Activated CD8-positive, alpha-beta memory T cell treated with anti-CD3 and anti-CD28 coated beads, Interleukin-2, amount 10 ng/mL, durations not matched to agents 7 days and 5 days (primary cell): ENCODE results near the gene ABCC12. TPM values are rescaled to one million over a fixed set of nuclear protein-coding genes. Genes with fewer than 3 reads are reported as not detected.
A peak's percentile ranks its signal among the peaks of the same experiment; 100 is the strongest.

ENCODE experiments used
- ATAC-seq: fragments of 150-1000 bp; cut with Tn5 transposase; one replicate; pipeline ENCODE4 v1.10.0; 2021; ENCODE audit warnings: moderate library complexity
- CTCF ChIA-PET: fragments of 350-600 bp; sonication (Branson Sonifier 250); formaldehyde crosslinking; loops from one replicate; lab custom pipeline; 2021; ENCODE audit warnings: antibody characterized with exemption; lab: Charles Lee
- DNase-seq: peaks from one replicate; pipeline ENCODE4 v3.0.0-alpha.2; 2020
- H3K27ac Mint-ChIP-seq: one replicate; pipeline ENCODE4 v1.8.0; 2021; ENCODE audit warnings: mild to moderate bottlenecking, mixed read lengths
- H3K27me3 Mint-ChIP-seq: one replicate; pipeline ENCODE4 v1.8.0; 2021; ENCODE audit warnings: mixed read lengths
- H3K36me3 Mint-ChIP-seq: one replicate; pipeline ENCODE4 v1.8.0; 2021; ENCODE audit warnings: mild to moderate bottlenecking, mixed read lengths
- H3K4me1 Mint-ChIP-seq: one replicate; pipeline ENCODE4 v1.8.0; 2021; ENCODE audit warnings: mixed read lengths
- H3K4me3 Mint-ChIP-seq: one replicate; pipeline ENCODE4 v1.8.0; 2021; ENCODE audit warnings: mild to moderate bottlenecking, moderate library complexity, mixed read lengths
- H3K9me3 Mint-ChIP-seq: one replicate; pipeline ENCODE4 v1.8.0; 2022; ENCODE audit warnings: low read depth, mixed read lengths
- total RNA-seq, 2 experiments: library from RNA; stranded (reverse); gene quantifications; one replicate each; pipeline ENCODE4 v1.2.3, GENCODE V29; 2021

The ABCC12 gene
- total RNA-seq, 2 experiments from 2014 or later: not detected

- DNase-seq (no peak), ATAC-seq (no peak)
- H3K27me3 Mint-ChIP-seq: peaks cover 40% of the 10 kb centered on the region
- CTCF ChIA-PET: interaction anchor here (1.2 kb wide), 1 partner anchor 10 kb away, joined by 3 read pairs; no protein-coding TSS in a partner anchor
- no peaks in the 10 kb centered on the region for H3K9me3 Mint-ChIP-seq
- H3K27ac Mint-ChIP-seq: no peak overlapping the region
- H3K4me1 Mint-ChIP-seq: peaks cover 30% of the 10 kb centered on the region
- H3K36me3 Mint-ChIP-seq: no peaks in the 10 kb centered on the region
- H3K4me3 Mint-ChIP-seq: no peak overlapping the region
Observed at GRCh38 chr16:48160575-48160974, 4.8 kb upstream of the ABCC12 start.

- DNase-seq: peak; percentile 66
- no peaks in the 10 kb centered on the region for H3K36me3 Mint-ChIP-seq
- H3K27ac Mint-ChIP-seq: peak overlapping the region; percentile 22
- peak; percentile 84 for ATAC-seq
- H3K9me3 Mint-ChIP-seq: no peaks in the 10 kb centered on the region
- H3K4me1 Mint-ChIP-seq: peaks cover 23% of the 10 kb centered on the region
- peak overlapping the region; percentile 36 for H3K4me3 Mint-ChIP-seq
- H3K27me3 Mint-ChIP-seq: peaks cover 52% of the 10 kb centered on the region
- CTCF ChIA-PET: interaction anchor here (0.6 to 4.5 kb wide), 8 partner anchors 18 to 1210 kb away, joined by 3 to 38 read pairs (median 4); partner anchors contain the start of gene NETO2
Observed at GRCh38 chr16:48158296-48158695, 2.5 kb upstream of the ABCC12 start.

- Mint-ChIP-seq H3K9me3 (no peaks in the 10 kb centered on the region), H3K27ac (no peak overlapping the region), H3K27me3 (peaks cover 48% of the 10 kb centered on the region), H3K36me3 (no peaks in the 10 kb centered on the region), H3K4me3 (no peak overlapping the region), H3K4me1 (peaks cover 23% of the 10 kb centered on the region)
- CTCF ChIA-PET: interaction anchor here (0.8 to 4.5 kb wide), 7 partner anchors 18 to 1210 kb away, joined by 3 to 38 read pairs (median 4); partner anchors contain the start of gene NETO2
- ATAC-seq (no peak), DNase-seq (no peak)
Observed at GRCh38 chr16:48157794-48158193, 2.0 kb upstream of the ABCC12 start.

- Mint-ChIP-seq H3K27ac (no peak overlapping the region), H3K9me3 (no peaks in the 10 kb centered on the region), H3K4me3 (no peak overlapping the region), H3K27me3 (peaks cover 50% of the 10 kb centered on the region), H3K4me1 (peaks cover 23% of the 10 kb centered on the region), H3K36me3 (no peaks in the 10 kb centered on the region)
- DNase-seq: no peak
- CTCF ChIA-PET: interaction anchor here (0.8 to 4.5 kb wide), 8 partner anchors 7 to 1209 kb away, joined by 3 to 38 read pairs (median 4); partner anchors contain the start of gene NETO2
- ATAC-seq: no peak
Observed at GRCh38 chr16:48157302-48157701, 1.5 kb upstream of the ABCC12 start.

- Mint-ChIP-seq H3K9me3 (no peaks in the 10 kb centered on the region), H3K27me3 (peaks cover 48% of the 10 kb centered on the region), H3K36me3 (no peaks in the 10 kb centered on the region), H3K4me3 (no peak overlapping the region), H3K27ac (no peak overlapping the region), H3K4me1 (peaks cover 23% of the 10 kb centered on the region)
- CTCF ChIA-PET: interaction anchor here (0.7 to 4.5 kb wide), 8 partner anchors 8 to 1209 kb away, joined by 3 to 38 read pairs (median 4); partner anchors contain the start of gene NETO2
- DNase-seq (peak; percentile 84), ATAC-seq (peak; percentile 66)
Observed at GRCh38 chr16:48156790-48157209, 1.0 kb upstream of the ABCC12 start.

GRCh38 chr16:48153774-48154173 lies 2.0 kb downstream of the ABCC12 start:
- no peak for ATAC-seq
- peaks cover 19% of the 10 kb centered on the region for H3K4me1 Mint-ChIP-seq
- no peak for DNase-seq
- no peak overlapping the region for H3K27ac Mint-ChIP-seq
- H3K9me3 Mint-ChIP-seq: no peaks in the 10 kb centered on the region
- H3K4me3 Mint-ChIP-seq: no peak overlapping the region
- no peaks in the 10 kb centered on the region for H3K36me3 Mint-ChIP-seq
- H3K27me3 Mint-ChIP-seq: peaks cover 51% of the 10 kb centered on the region
- CTCF ChIA-PET: interaction anchor here (2.0 kb wide), 1 partner anchor 11 kb away, joined by 5 read pairs; no protein-coding TSS in a partner anchor

- H3K36me3 Mint-ChIP-seq: no peaks in the 10 kb centered on the region
- CTCF ChIA-PET: no interaction called here
- H3K4me1 Mint-ChIP-seq: peaks cover 5% of the 10 kb centered on the region
- no peaks in the 10 kb centered on the region for H3K9me3 Mint-ChIP-seq
- DNase-seq (no peak), ATAC-seq (no peak)
- H3K4me3 Mint-ChIP-seq: no peak overlapping the region
- no peak overlapping the region for H3K27ac Mint-ChIP-seq
- peaks cover 48% of the 10 kb centered on the region for H3K27me3 Mint-ChIP-seq
Observed at GRCh38 chr16:48152226-48152625, 3.6 kb downstream of the ABCC12 start.

GRCh38 chr16:48150707-48151106 lies 5.1 kb downstream of the ABCC12 start:
- Mint-ChIP-seq H3K4me1 (no peaks in the 10 kb centered on the region), H3K36me3 (no peaks in the 10 kb centered on the region), H3K27me3 (peaks cover 39% of the 10 kb centered on the region), H3K9me3 (no peaks in the 10 kb centered on the region), H3K27ac (no peak overlapping the region), H3K4me3 (no peak overlapping the region)
- ATAC-seq (no peak), DNase-seq (no peak)
- CTCF ChIA-PET: interaction anchor here (0.9 to 1.2 kb wide), 2 partner anchors 10 to 1113 kb away, joined by 3 to 5 read pairs; no protein-coding TSS in a partner anchor

- H3K27ac Mint-ChIP-seq: no peak overlapping the region
- peaks cover 26% of the 10 kb centered on the region for H3K27me3 Mint-ChIP-seq
- no peaks in the 10 kb centered on the region for H3K4me1 Mint-ChIP-seq
- CTCF ChIA-PET: interaction anchor here (1.0 kb wide), 1 partner anchor 10 kb away, joined by 3 read pairs; no protein-coding TSS in a partner anchor
- H3K36me3 Mint-ChIP-seq: no peaks in the 10 kb centered on the region
- no peak overlapping the region for H3K4me3 Mint-ChIP-seq
- ATAC-seq: no peak
- DNase-seq: no peak
- H3K9me3 Mint-ChIP-seq: no peaks in the 10 kb centered on the region
Observed at GRCh38 chr16:48146710-48147109, 9.1 kb downstream of the ABCC12 start.

- Mint-ChIP-seq H3K27me3 (peaks cover 25% of the 10 kb centered on the region), H3K4me1 (no peaks in the 10 kb centered on the region), H3K27ac (no peak overlapping the region), H3K36me3 (no peaks in the 10 kb centered on the region), H3K4me3 (no peak overlapping the region), H3K9me3 (no peaks in the 10 kb centered on the region)
- ATAC-seq: no peak
- DNase-seq: no peak
- CTCF ChIA-PET: interaction anchor here (1.3 kb wide), 1 partner anchor 10 kb away, joined by 4 read pairs; no protein-coding TSS in a partner anchor
Observed at GRCh38 chr16:48146131-48146530, 9.7 kb downstream of the ABCC12 start.

GRCh38 chr16:48143812-48144368 lies 11.9 kb downstream of the ABCC12 start:
- DNase-seq (no peak), ATAC-seq (no peak)
- H3K27me3 Mint-ChIP-seq: peaks cover 18% of the 10 kb centered on the region
- H3K9me3 Mint-ChIP-seq: no peaks in the 10 kb centered on the region
- CTCF ChIA-PET: no interaction called here
- H3K4me1 Mint-ChIP-seq: no peaks in the 10 kb centered on the region
- H3K27ac Mint-ChIP-seq: no peak overlapping the region
- H3K36me3 Mint-ChIP-seq: no peaks in the 10 kb centered on the region
- H3K4me3 Mint-ChIP-seq: no peak overlapping the region

GRCh38 chr16:48140821-48141220 lies 15.0 kb downstream of the ABCC12 start:
- CTCF ChIA-PET: no interaction called here
- peaks cover 15% of the 10 kb centered on the region for H3K27me3 Mint-ChIP-seq
- no peaks in the 10 kb centered on the region for H3K9me3 Mint-ChIP-seq
- H3K4me1 Mint-ChIP-seq: no peaks in the 10 kb centered on the region
- no peak overlapping the region for H3K4me3 Mint-ChIP-seq
- DNase-seq: no peak
- no peak for ATAC-seq
- no peaks in the 10 kb centered on the region for H3K36me3 Mint-ChIP-seq
- no peak overlapping the region for H3K27ac Mint-ChIP-seq

- CTCF ChIA-PET: no interaction called here
- DNase-seq (no peak), ATAC-seq (no peak)
- Mint-ChIP-seq H3K9me3 (no peaks in the 10 kb centered on the region), H3K4me3 (no peak overlapping the region), H3K36me3 (no peaks in the 10 kb centered on the region), H3K27ac (no peak overlapping the region), H3K4me1 (no peaks in the 10 kb centered on the region), H3K27me3 (peaks cover 13% of the 10 kb centered on the region)
Observed at GRCh38 chr16:48139517-48139916, 16.3 kb downstream of the ABCC12 start.

- H3K4me3 Mint-ChIP-seq: no peak overlapping the region
- no peaks in the 10 kb centered on the region for H3K36me3 Mint-ChIP-seq
- no peak overlapping the region for H3K27ac Mint-ChIP-seq
- CTCF ChIA-PET: no interaction called here
- DNase-seq: no peak
- peaks cover 10% of the 10 kb centered on the region for H3K27me3 Mint-ChIP-seq
- H3K9me3 Mint-ChIP-seq: no peaks in the 10 kb centered on the region
- H3K4me1 Mint-ChIP-seq: no peaks in the 10 kb centered on the region
- no peak for ATAC-seq
Observed at GRCh38 chr16:48138543-48138942, 17.2 kb downstream of the ABCC12 start.
